ENCODE results near the gene PADI1.
"Not testable (repeated sequence)": the region's sequence is repeated elsewhere in the genome, so short reads cannot be mapped to it uniquely, and the experiment has no call there.

PADI1 gene

DNA sequence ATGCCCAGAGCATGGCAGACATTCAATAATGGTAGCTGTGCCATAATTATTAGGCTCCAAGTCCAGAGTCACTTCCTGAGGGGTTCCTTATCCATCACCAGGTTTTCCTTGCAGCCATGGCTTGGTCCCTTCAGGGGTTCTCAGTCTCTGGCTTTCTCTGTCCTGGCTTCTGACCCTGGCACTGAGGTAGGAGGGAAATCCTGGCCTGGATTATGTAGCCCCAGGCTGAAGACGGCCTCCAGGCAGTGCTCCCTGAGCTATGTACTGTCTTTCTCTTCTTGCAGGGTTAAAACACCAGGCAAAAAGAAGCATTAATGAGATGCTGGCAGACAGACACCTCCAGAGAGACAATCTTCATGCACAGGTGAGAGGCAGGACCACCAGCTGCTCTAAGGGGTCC lies 34.5 kb downstream of the PADI1 start:
- DNase-seq (ENCODE audit: extremely low read depth in 1 of 2, low read depth in 1 of 2) = no peak

DNA sequence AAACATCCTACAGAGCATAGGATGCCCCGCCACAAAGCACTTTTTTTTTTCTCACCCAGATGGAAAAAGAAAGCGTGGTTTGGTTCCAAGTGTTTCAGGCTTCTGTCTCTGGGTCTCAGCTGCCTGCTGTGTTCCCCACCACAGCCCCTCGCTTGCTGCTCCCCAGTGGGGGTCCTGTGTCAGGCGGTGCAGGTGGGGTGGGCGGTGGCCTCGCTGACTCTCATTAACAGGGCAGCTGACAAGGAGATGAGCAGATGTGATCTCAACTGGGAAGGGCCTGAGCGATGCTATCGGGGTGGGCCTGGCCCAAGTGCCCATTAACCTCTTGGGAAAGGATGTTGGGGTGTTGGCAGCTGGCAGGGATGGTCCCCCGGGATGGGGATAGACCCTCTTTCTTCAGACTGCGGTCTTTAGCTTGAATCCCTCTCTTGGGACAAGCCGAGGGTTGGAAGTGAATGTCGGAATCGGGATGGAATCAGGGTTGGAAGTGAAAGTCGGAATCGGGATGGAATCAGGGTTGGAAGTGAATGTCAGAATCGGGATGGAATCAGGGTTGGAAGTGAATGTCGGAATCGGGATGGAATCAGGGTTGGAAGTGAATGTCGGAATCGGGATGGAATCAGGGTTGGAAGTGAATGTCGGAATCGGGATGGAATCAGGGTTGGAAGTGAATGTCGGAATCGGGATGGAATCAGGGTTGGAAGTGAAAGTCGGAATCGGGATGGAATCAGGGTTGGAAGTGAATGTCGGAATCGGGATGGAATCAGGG lies 36.3 kb downstream of the PADI1 start:
- not testable (repeated sequence) for DNase-seq (ENCODE audit: extremely low read depth in 1 of 2, low read depth in 1 of 2)

DNA sequence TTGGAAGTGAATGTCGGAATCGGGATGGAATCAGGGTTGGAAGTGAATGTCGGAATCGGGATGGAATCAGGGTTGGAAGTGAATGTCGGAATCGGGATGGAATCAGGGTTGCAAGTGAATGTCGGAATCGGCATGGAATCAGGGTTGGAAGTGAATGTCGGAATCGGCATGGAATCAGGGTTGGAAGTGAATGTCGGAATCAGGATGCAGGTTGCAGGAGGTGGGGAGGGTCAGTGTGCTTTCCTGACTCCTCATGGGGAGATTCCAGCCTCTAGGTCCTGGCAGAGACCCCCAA lies 36.8 kb downstream of the PADI1 start:
- DNase-seq (ENCODE audit: extremely low read depth in 1 of 2, low read depth in 1 of 2) = not testable (repeated sequence)

DNA sequence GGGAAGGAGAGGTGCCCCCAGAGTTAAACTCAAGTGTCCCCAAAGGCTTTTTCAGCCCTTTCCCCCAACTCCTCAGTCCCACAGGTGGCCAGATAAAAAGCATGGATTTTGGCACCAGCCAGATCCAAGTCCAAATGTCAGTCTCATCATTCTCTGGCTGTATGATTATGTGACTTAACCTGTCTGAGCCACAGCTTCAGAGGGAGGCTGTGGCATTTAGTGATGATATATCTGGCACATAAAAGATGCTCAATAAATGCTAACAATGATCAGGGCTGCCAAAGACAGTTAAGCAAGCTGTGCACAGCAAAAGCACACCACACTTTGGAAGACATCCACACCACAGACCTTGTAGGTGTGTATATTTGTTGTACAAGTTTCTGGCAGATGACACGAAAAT lies 38.3 kb downstream of the PADI1 start:
- no peak for DNase-seq (ENCODE audit: extremely low read depth in 1 of 2, low read depth in 1 of 2)

DNA sequence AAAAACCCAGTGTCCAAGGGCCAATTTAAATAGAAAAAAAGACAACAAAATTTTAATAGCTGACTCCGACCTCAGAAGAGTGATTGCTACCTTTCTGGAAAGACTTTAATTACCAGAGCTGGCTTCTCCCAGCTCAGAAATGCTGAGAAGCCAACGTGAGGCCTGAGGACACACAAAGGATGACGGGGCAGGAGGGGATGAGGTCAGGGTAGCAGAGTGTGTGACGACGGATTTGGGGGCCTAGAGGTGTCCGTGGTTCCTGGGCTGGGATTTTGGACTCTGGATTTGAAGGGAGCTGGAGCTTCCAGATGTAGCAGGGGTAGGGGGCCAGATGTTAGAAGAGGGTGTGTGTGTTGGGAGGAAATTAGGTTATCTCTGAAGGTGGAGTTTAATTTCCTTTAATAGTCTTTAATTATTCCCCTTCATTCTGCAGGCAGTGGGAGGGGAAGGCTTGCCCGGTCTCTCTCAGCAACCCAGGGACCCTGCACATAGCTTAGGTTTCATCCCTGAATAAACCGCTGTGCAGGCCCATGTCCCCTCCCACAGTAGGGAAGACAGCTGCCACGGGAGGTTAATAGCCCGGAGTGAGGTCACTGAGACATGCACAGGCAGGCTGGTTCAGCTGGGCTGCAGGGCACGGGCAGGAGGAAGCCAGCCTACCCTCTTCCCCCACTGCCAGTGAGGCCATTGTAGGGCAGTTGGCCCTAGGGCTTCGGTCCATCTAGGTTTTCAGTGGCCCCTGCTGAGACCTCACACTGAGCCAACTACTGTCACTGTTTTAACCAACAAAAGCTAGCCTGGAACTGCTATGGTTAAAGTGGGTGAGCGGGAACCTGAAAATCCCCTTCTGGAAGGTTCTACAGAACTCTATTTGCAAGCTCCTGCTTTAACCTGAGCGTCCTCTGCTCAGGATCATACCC lies 40.2 kb downstream of the PADI1 start:
- DNase-seq (ENCODE audit: extremely low read depth in 1 of 2, low read depth in 1 of 2) = no peak

DNA sequence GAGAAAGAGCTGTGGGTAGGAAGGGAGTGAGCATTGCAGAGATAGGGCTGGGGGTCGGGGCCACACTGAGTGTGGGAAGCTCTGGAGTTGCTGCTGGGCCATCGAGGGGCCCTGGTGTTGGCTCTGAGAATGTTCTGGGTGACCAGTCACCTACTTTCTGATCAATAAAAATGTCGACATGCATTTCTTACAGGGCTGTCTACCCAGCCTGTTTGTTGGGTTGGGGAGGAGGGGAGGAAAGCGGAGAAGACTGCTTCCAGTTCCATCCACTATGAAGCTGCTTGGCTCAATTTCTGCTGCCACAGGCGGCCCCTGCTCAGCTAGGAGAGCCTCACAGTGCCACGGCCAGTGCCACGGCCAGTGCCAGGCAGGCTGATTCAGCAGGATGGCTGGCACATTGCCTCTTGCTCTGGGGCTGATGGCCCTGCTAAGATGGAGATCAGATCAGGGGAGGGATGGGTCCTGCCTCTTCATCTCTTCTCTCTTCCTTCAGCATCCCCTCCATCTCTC lies 40.9 kb downstream of the PADI1 start:
- no peak for DNase-seq (ENCODE audit: extremely low read depth in 1 of 2, low read depth in 1 of 2)

DNA sequence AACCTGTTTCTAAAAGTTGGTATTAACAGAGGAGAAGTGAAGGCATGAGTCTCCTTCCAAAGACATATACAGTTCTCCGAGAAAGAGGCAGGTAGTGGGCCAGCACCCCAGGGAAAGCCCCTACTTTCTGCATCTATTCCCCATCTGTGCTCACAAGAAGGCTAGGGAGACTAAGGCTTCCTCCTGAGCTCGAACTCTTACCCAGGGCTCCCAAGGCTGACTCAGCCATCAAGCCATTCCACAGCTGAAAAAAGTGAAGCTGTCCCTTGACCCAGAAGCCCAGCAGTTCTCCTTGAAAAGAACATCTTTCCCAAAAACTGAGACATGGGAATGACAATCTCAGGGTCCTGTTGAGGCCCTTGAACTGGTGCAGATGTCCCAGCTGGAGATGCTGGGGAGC lies 42.0 kb downstream of the PADI1 start:
- no peak for DNase-seq (ENCODE audit: extremely low read depth in 1 of 2, low read depth in 1 of 2)

DNA sequence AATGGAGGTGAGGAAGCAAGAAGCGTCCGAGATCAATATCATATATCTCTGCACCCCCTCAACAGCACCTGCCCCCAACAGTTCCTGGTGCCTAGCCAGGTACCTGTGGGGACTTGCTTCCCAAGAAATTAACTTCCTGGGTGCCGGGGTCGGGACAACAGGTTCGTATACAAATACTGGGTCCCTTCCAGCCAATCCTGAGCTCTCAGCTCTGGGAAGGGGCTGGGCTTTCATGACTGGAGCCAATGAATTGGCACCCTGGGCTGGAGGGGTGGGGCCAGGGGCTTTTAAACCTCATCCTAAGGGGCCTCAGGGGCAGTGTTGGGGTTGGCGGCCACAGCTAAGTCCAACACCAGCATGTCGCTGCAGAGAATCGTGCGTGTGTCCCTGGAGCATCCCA lies 43.9 kb downstream of the PADI1 start, which contains the start of gene PADI3:
Gene PADI3, plus strand, starts transcription at position 318 of the 400 bp plus-strand sequence. Its CDS starts 40 bp downstream, at position 358.
- DNase-seq (ENCODE audit: extremely low read depth in 1 of 2, low read depth in 1 of 2) = no peak

DNA sequence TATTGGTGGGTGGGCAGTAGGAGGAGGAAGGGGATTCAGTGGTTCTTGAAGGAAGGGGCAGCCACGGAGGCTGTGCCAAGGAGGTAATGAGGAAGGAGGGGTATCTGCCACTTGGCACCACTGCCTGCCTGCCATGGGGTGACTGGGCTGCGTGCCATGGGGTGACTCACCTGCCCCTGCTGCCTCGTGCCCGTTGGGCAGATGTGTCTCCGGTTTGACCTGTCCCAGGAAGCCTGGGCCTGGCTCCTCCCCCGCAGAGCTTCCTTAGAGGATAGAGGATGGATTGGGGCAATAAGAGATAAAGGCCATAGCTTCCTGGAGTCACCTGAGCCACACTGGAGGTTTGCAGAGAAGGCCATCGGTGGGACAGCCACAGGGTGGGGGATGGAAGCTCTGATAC lies 45.7 kb downstream of the PADI1 start:
- DNase-seq (ENCODE audit: extremely low read depth in 1 of 2, low read depth in 1 of 2) = no peak

DNA sequence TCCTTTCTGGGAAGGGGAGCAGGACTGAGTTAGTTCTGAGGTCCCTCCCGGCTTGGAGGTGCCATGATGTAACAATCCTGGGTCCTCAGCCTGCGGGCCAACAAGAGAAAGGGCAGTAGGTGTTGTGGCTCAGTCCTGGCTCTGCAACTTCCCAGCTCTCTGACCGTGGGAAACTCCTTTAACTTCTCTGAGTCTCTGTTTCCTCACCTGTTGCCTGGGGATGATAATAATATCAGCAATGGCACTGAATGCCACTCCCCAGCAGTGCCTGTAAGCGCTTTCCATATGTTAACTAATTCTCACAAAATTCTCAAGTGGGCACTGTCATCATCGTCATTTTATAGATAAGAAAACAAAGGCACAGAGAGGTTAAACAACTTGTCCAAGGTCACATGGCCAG lies 46.3 kb downstream of the PADI1 start:
- no peak for DNase-seq (ENCODE audit: extremely low read depth in 1 of 2, low read depth in 1 of 2)

DNA sequence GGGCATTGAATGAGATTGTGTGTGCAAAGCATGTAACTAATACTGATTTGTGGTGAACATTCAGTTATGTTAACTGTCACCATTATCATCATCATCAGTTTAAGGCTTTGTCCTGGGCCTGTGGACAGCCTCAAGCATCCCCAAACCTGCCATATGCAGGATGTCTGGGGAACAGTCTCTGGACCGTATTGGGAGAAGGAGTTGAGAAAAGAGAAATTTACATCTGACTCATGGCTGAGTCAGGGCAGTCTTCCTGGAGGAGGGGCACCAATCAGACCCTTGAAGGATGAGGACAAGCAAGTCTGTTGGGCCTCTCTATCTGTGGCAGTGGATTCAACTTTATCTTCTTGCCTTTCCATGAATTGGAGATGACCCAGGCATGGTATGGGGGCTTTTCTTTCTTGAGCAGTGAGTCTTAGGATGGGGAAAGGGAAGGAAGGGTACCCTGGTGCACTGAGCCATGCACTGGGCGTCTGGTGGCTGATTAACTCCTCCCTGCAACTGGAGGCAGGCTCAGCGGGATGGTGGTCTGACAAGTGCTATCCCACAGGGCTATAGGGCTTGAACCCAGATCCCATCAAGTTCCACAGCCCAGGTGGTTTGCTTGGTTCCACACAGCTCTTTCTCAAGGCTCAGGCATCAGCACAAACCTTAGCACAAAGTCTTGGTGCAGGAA lies 46.9 kb downstream of the PADI1 start:
- no peak for DNase-seq (ENCODE audit: extremely low read depth in 1 of 2, low read depth in 1 of 2)

DNA sequence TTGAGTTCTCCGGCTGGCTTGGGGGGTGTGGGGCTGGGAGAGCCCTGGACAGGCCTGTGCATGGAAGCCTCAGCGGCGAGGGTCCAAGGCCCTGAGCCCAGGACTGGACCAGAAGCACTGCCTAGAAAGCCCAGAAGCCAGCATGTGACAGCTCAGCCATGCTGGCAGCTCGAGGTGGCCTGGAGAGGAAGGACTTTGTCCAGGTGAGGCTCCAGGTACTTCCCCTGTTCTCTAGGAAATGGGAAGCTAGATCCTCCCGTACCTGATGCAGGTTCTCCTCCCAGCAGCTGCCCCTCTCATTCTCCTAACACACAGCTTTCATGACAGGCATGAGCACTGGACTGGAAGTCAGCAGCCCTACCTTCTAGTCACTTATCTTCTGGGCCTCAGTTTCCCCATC lies 50.4 kb downstream of the PADI1 start:
- no peak for DNase-seq (ENCODE audit: extremely low read depth in 1 of 2, low read depth in 1 of 2)

DNA sequence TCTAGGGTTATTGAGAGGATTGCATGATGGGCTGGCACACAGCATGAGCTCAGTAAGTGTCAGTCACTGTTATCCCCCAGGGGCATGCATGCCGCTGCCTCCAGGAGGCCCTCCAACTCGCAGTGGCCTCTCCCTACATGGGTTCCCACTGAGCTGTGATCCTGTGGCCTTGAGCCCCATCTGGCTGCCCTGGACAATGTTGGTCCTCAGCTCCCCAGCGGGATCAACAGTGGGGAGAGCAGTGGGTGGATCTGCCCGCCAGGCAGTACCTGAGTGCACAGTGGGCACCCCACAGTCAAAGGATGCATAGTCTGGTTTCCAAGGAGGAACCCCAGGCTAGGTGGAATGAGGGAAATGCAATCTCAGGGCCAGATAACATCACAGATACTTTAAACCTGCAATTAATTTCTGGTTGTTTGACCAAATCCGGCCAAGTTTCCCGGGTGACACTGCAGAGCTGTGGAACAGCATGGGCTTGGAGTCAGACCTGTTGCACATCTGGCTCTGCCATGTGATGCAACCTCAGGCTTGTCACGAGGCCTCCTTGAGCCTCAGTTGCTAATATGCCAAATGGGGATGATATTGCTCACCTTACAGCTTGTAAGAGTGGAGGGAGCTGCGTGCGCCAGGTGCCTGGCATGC lies 53.3 kb downstream of the PADI1 start:
- DNase-seq (ENCODE audit: extremely low read depth in 1 of 2, low read depth in 1 of 2) = no peak

DNA sequence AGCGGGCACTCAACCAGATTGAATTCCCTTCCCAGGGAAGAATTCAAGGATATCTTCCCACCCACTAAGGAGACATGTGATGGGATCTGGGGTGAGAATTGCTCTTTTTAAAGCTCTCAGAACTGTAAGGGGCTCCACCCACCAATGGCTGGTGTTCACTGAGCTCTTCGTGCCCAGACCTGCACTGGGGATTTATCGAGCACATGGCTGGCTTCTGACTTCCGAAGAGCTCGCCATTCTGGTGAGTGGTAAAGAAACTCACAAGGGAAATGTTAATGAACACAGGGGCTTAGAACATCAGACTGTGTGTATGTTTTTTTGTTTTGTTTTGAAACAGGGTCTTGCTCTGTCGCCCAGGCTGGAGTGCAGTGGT lies 53.8 kb downstream of the PADI1 start:
- no peak for DNase-seq (ENCODE audit: extremely low read depth in 1 of 2, low read depth in 1 of 2)

DNA sequence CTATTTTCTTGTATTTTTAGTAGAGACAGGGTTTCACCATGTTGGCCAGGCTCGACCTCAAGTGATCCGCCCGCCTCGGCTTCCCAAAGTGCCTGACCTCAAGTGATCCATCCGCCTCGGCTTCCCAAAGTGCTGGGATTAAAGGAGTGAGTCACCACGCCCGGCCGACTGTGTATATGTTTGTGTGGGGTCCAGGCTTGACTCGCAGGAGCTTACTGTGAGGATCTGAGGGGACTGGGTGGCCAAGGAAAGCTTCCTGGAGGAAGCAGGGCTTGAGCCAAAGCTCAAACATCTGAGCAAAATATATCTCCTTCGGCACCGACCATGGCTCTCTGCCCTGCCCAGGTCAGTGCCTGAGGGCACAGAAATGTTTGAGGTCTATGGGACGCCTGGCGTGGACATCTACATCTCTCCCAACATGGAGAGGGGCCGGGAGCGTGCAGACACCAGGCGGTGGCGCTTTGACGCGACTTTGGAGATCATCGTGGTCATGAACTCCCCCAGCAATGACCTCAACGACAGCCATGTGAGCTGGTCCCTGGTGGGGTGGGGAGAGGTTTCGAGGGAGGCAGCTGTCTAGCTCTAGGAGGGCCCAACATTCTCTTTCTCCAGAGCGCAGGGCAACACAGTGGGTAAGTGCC lies 54.4 kb downstream of the PADI1 start:
- no peak for DNase-seq (ENCODE audit: extremely low read depth in 1 of 2, low read depth in 1 of 2)

DNA sequence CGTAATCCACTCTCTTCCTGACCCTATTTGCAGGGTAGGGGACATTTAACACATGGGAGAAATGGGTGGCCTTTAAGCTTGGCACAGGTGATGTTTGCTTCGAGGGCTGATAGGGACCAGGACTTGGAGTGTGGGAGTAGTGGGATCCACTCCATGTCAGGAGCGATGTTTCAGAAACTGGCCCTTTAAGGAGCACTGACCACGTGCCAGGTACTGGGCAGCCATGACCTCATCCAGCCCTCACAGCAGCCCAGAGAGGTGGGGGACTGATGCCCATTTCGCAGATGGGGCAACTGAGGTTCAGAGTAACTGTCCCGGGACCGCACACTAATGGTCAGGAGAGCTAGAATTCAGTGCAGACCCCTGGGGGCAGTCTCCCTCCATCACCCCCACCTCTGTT lies 55.3 kb downstream of the PADI1 start:
- DNase-seq (ENCODE audit: extremely low read depth in 1 of 2, low read depth in 1 of 2) = no peak

DNA sequence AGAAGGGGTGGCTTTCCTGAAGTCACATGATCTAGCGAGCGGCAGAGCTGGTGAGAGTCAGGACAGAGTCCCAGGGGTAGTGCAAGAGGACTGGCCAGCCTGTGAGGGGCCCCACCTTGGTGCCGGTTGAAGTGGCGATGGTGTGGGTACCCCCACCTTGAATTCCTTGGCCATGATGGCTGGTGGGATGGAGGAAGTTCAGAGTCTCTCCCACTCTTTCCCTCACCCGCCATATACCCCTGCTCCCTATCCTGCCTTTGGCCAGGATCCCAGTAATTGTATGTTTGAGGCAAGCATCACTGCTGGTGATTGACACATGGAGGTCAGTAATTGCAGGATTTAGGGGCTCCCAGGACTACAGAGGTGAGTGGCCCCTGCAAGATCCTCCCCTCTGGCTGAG lies 55.8 kb downstream of the PADI1 start:
- DNase-seq (ENCODE audit: extremely low read depth in 1 of 2, low read depth in 1 of 2) = no peak

DNA sequence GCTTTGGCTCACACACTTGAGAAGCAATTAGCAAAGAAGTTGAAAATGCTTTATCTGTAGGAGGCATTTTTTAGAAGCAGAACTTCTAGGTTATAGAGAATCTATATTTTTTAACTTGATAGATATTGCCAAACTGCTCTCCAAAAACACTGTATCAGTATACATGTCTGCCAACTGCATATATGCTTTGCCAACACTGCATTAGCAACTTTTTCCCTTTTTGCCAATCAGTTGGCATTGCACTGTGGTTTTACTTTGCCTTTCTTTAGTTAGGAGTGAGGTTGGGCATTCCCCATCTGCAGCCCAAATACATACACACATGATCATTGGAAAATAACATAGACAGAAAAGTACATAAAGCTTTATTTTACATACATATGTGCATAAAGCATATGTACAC lies 59.0 kb downstream of the PADI1 start:
- no peak for DNase-seq (ENCODE audit: extremely low read depth in 1 of 2, low read depth in 1 of 2)

DNA sequence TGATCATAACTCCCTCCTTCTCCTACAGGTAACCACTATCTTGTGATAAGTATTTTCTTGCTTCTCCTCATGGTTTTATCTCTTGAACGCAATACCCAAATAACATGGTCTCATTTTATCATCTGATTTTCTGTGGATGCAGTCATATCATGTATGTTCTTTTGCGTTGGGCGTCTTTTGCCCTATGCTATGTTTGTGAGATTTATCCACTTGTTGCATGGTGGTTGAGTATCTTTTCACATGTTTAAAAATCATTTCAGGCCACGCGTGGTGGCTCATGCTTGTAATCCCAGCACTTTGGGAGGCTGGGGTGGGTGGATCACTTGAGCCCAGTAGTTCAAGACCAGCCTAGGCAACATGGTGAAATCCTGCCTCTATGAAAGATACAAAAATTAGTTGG lies 59.5 kb downstream of the PADI1 start:
- no peak for DNase-seq (ENCODE audit: extremely low read depth in 1 of 2, low read depth in 1 of 2)

DNA sequence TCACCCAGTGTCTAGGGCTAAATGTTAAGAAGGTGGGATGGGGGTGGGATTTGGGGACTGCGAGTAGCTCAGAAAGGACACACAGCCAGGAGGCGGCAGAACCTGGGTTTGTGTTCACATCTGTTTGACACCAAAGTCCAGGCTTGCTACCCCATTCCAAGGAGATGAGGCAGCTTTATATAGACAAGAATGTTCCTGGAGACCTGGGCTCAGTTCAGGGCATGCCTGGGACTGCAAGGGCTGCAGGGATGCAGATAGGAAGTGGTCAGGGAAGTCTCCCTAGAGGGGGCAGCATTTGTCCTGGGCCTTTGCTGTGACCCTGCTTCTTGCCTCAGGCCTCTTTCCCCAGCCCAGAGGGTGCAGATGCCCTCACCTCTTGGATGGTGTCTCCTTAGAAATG lies 60.2 kb downstream of the PADI1 start:
- no peak for DNase-seq (ENCODE audit: extremely low read depth in 1 of 2, low read depth in 1 of 2)

DNA sequence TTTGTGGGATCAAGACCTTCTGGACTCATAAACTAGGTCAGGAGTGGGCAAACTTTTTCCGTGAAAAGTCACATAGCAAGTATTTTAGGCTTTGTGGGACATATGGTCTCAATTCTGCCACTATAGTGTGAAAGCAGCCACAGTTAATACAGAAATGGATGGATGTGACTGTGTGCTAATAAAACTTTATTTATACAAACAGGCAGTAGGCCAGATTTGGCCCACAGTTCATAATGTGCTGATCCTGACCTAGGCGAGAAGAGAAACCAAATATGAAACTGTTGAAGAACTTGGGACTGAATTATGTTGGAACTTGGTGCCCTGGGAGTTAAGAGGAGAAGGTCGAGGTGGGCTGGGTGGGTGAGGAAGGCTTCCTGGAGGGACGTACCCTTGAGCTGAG lies 61.0 kb downstream of the PADI1 start:
- no peak for DNase-seq (ENCODE audit: extremely low read depth in 1 of 2, low read depth in 1 of 2)
